DOHH2 (cell line): Measurements from ENCODE around the gene BCOR.

Source experiments
- H3F3A ChIP-seq: fragments of 200-600 bp; sonication (generic), shearing (Covaris generic); 2 replicates; pipeline ENCODE4 v1.6.0; 2016; ENCODE audit warnings: antibody characterized with exemption, mild to moderate bottlenecking; ENCODE audit not compliant: control insufficient read depth, insufficient read depth
- H3K27ac ChIP-seq: fragments of 200-600 bp; sonication (generic); 2 replicates; pipeline ENCODE4 v1.5.1; 2014; ENCODE audit warnings: low read depth, mild to moderate bottlenecking, low read length, moderate library complexity
- H3K27me3 ChIP-seq: fragments of 200-600 bp; sonication (generic); 2 replicates; pipeline ENCODE4 v1.6.1; 2014; ENCODE audit warnings: mild to moderate bottlenecking, low read length, mixed read lengths; ENCODE audit not compliant: control insufficient read depth
- H3K36me3 ChIP-seq: fragments of 200-600 bp; sonication (generic); 2 replicates; pipeline ENCODE4 v1.6.1; 2014; ENCODE audit warnings: mild to moderate bottlenecking, low read length, moderate library complexity, mixed read lengths; ENCODE audit not compliant: control insufficient read depth
- H3K4me1 ChIP-seq: fragments of 200-600 bp; sonication (generic); 2 replicates; pipeline ENCODE4 v1.6.1; 2014; ENCODE audit warnings: mild to moderate bottlenecking, low read length, mixed read lengths; ENCODE audit not compliant: control insufficient read depth
- H3K4me2 ChIP-seq: fragments of 200-600 bp; sonication (generic); 2 replicates; pipeline ENCODE4 v1.6.0; 2014; ENCODE audit warnings: mild to moderate bottlenecking, low read length, moderate library complexity
- H3K4me3 ChIP-seq: fragments of 200-600 bp; sonication (generic); 2 replicates; pipeline ENCODE4 v1.5.1; 2014; ENCODE audit warnings: mild to moderate bottlenecking, low read length, mixed read lengths
- H3K79me2 ChIP-seq: fragments of 200-600 bp; sonication (generic); 2 replicates; pipeline ENCODE4 v1.6.1; 2014; ENCODE audit warnings: mild to moderate bottlenecking, low read length, mixed read lengths; ENCODE audit not compliant: control insufficient read depth
- H3K9me2 ChIP-seq: fragments of 200-600 bp; sonication (generic); replicated peaks from 2 replicates; pipeline ENCODE4 v1.6.1; 2014; ENCODE audit warnings: mild to moderate bottlenecking, low read length, mixed read lengths; ENCODE audit not compliant: control insufficient read depth
- H3K9me3 ChIP-seq: fragments of 200-600 bp; sonication (generic); 2 replicates; pipeline ENCODE4 v1.6.1; 2014; ENCODE audit warnings: antibody characterized with exemption, low read length, mixed read lengths; ENCODE audit not compliant: control insufficient read depth, insufficient read depth
- H4K20me1 ChIP-seq: fragments of 200-600 bp; sonication (generic); 2 replicates; pipeline ENCODE4 v1.6.0; 2014; ENCODE audit warnings: low read depth, mild to moderate bottlenecking, antibody characterized with exemption, low read length, moderate library complexity; ENCODE audit not compliant: control insufficient read depth, insufficient read depth
- EZH2phosphoT487 ChIP-seq: fragments of 200-600 bp; sonication (generic); IDR thresholded peaks from 2 replicates; pipeline ENCODE4 v1.6.1; 2017; ENCODE audit warnings: borderline replicate concordance, mild to moderate bottlenecking, antibody characterized with exemption, low read length, moderate library complexity, mixed read lengths
- TF ChIP-seq, protein P1 (sequence below): fragments of 200-600 bp; sonication (generic); IDR thresholded peaks from one replicate; pipeline ENCODE4 v1.5.1; 2014; ENCODE audit warnings: antibody characterized with exemption, mild to moderate bottlenecking, low read depth, low read length; ENCODE audit not compliant: poor library complexity, severe bottlenecking

Gene BCOR

DNA sequence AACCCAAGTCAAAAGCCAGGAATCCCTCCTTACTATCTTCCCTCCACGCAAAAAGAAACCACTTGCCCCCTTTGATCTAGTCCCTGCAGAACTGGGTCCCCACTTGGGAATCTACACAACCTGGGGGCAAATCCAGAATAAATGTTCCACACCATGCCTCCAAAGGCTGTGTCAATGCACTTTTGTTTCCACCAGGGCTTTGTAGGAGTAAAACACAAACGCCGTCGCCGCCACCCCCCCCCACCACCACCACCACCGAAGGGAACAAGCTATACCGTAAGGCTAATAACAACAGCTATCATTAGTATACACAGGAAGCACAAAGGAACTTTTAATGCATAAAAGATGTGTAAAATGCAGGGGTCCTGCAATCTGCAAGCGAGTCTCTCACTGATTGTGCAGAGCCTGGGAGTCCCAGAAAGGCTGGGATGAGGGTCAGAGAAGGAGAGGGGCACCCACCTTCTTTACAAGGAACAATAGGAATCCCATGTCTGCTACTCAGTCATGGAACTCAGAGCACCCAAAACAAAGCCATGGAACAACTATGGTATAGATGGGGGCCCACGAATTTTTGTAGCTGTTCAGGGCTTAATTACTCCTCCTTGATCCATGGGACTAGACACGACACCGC, 13.2 kb downstream of the BCOR start:
- H3K9me2 ChIP-seq: no peaks in the 10 kb centered on the region
- H4K20me1 ChIP-seq: peaks cover 3% of the 10 kb centered on the region
- H3K36me3 ChIP-seq: no peaks in the 10 kb centered on the region
- H3K4me2 ChIP-seq: peak overlapping the region; percentile 39; the same call in 1 of the 2 replicates
- TF ChIP-seq EZH2phosphoT487: no peak
- TF ChIP-seq, protein P1, sequence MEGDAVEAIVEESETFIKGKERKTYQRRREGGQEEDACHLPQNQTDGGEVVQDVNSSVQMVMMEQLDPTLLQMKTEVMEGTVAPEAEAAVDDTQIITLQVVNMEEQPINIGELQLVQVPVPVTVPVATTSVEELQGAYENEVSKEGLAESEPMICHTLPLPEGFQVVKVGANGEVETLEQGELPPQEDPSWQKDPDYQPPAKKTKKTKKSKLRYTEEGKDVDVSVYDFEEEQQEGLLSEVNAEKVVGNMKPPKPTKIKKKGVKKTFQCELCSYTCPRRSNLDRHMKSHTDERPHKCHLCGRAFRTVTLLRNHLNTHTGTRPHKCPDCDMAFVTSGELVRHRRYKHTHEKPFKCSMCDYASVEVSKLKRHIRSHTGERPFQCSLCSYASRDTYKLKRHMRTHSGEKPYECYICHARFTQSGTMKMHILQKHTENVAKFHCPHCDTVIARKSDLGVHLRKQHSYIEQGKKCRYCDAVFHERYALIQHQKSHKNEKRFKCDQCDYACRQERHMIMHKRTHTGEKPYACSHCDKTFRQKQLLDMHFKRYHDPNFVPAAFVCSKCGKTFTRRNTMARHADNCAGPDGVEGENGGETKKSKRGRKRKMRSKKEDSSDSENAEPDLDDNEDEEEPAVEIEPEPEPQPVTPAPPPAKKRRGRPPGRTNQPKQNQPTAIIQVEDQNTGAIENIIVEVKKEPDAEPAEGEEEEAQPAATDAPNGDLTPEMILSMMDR: no peak
- H3K9me3 ChIP-seq: no peaks in the 10 kb centered on the region
- H3F3A ChIP-seq: no peaks in the 10 kb centered on the region
- no peak overlapping the region for H3K4me3 ChIP-seq
- peaks cover 98% of the 10 kb centered on the region for H3K79me2 ChIP-seq
- H3K27ac ChIP-seq: no peak overlapping the region
- no peaks in the 10 kb centered on the region for H3K27me3 ChIP-seq
- H3K4me1 ChIP-seq: peaks cover 42% of the 10 kb centered on the region

DNA sequence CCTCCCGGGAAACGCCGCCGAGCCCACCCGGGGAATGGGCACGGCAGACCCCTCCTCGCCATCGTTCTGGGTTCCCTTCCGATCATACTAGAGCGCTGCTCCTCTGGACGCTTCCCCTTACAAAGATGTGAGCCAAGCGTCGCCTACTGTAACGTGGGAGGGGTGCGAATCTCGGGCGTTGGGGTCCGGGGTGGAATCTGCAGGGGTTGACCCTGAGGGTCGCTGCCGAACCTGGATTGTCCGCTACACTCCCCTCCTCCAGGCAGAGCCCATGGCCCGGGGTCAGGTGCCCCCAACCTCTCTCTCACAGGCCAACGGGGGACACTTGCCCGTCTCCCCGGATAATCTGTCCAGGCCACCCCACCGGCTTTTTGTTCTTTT, 13.8 kb downstream of the BCOR start:
- H4K20me1 ChIP-seq: peaks cover 3% of the 10 kb centered on the region
- H3K79me2 ChIP-seq: peaks cover 98% of the 10 kb centered on the region
- no peaks in the 10 kb centered on the region for H3F3A ChIP-seq
- peak overlapping the region; percentile 39 for H3K4me2 ChIP-seq
- peaks cover 36% of the 10 kb centered on the region for H3K4me1 ChIP-seq
- no peaks in the 10 kb centered on the region for H3K9me3 ChIP-seq
- no peaks in the 10 kb centered on the region for H3K9me2 ChIP-seq
- no peak overlapping the region for H3K27ac ChIP-seq
- H3K36me3 ChIP-seq: no peaks in the 10 kb centered on the region; the same call in 1 of the 2 replicates
- H3K4me3 ChIP-seq: peak overlapping the region; percentile 42; the same call in 1 of the 2 replicates
- no peaks in the 10 kb centered on the region for H3K27me3 ChIP-seq
- TF ChIP-seq, protein P1: no peak
- TF ChIP-seq EZH2phosphoT487: no peak

DNA sequence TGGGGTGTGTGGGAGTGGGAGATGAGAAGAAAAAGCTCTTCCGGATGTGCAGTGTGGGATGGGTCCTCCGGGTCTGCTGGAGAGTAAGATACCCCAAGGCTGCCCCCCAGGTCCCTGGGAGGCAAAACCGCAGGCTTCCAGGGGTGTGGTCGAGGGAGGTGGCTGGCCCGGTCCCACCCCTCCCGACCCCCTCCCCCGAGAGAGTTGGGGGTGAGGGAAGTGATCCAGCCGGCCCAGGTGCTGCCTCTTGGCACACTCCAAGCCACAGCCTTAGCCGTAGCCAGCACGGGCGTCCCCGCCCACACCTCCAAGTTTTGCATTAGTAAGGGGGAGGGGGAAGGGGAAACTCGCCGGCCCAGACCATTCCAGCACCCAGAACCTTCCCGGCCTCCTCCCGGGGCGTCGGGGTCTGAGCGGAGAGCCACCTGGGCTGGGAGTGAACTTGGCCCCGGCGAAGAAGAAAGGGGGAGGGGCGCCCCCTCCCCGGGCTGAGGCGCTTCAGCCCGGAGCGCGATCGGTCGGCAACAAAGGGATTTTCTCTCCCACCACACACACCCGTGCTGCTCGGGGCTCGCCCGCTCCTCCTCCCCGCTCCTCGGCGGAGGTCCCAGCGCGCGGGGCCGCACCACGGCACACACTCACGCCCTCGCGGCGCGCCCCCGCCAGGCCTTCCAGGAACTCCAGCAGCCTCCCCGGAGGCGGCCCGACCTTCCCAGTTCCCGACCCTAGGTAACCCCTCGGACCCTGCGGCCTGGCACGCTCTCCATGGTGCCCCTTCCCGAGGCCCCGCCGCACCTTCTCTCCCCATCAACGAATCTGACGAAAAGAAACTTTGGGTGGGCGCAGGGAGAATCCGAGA, 14.4 kb downstream of the BCOR start:
- H3K4me3 ChIP-seq: peak overlapping the region; percentile 42; the same call in 1 of the 2 replicates
- no peaks in the 10 kb centered on the region; the same call in none of the 2 replicates for H3K36me3 ChIP-seq
- no peaks in the 10 kb centered on the region for H3K27me3 ChIP-seq
- H3K27ac ChIP-seq: no peak overlapping the region
- H3F3A ChIP-seq: no peaks in the 10 kb centered on the region
- H3K4me2 ChIP-seq: peak overlapping the region; percentile 39
- H4K20me1 ChIP-seq: peaks cover 3% of the 10 kb centered on the region
- no peaks in the 10 kb centered on the region for H3K9me2 ChIP-seq
- no peak for TF ChIP-seq EZH2phosphoT487
- TF ChIP-seq, protein P1: no peak
- no peaks in the 10 kb centered on the region for H3K9me3 ChIP-seq
- H3K79me2 ChIP-seq: peaks cover 97% of the 10 kb centered on the region
- H3K4me1 ChIP-seq: peaks cover 32% of the 10 kb centered on the region
